Activated CD8-positive, alpha-beta memory T cell treated with anti-CD3 and anti-CD28 coated beads, Interleukin-2, amount 10 ng/mL, durations not matched to agents 7 days and 5 days (primary cell): Measurements from ENCODE around the gene MUC5AC. TPM values are rescaled to one million over a fixed set of nuclear protein-coding genes. Genes with fewer than 3 reads are reported as not detected.

Experiments used
- ATAC-seq: fragments of 150-1000 bp; cut with Tn5 transposase; one replicate; pipeline ENCODE4 v1.10.0; 2021; ENCODE audit warnings: moderate library complexity
- CTCF ChIA-PET: fragments of 350-600 bp; sonication (Branson Sonifier 250); formaldehyde crosslinking; loops from one replicate; lab custom pipeline; 2021; ENCODE audit warnings: antibody characterized with exemption; lab: Charles Lee
- DNase-seq: peaks from one replicate; pipeline ENCODE4 v3.0.0-alpha.2; 2020
- H3K27ac Mint-ChIP-seq: one replicate; pipeline ENCODE4 v1.8.0; 2021; ENCODE audit warnings: mild to moderate bottlenecking, mixed read lengths
- H3K27me3 Mint-ChIP-seq: one replicate; pipeline ENCODE4 v1.8.0; 2021; ENCODE audit warnings: mixed read lengths
- H3K36me3 Mint-ChIP-seq: one replicate; pipeline ENCODE4 v1.8.0; 2021; ENCODE audit warnings: mild to moderate bottlenecking, mixed read lengths
- H3K4me1 Mint-ChIP-seq: one replicate; pipeline ENCODE4 v1.8.0; 2021; ENCODE audit warnings: mixed read lengths
- H3K4me3 Mint-ChIP-seq: one replicate; pipeline ENCODE4 v1.8.0; 2021; ENCODE audit warnings: mild to moderate bottlenecking, moderate library complexity, mixed read lengths
- H3K9me3 Mint-ChIP-seq: one replicate; pipeline ENCODE4 v1.8.0; 2022; ENCODE audit warnings: low read depth, mixed read lengths
- total RNA-seq, 2 experiments: library from RNA; stranded (reverse); gene quantifications; one replicate each; pipeline ENCODE4 v1.2.3, GENCODE V29; 2021

MUC5AC gene
- total RNA-seq, 2 experiments from 2014 or later, result not detected

- Mint-ChIP-seq H3K4me3 (no peak overlapping the region), H3K9me3 (no peaks in the 10 kb centered on the region), H3K27ac (no peak overlapping the region), H3K36me3 (no peaks in the 10 kb centered on the region), H3K4me1 (no peaks in the 10 kb centered on the region), H3K27me3 (no peaks in the 10 kb centered on the region)
- CTCF ChIA-PET, result no interaction called here
- no peak for ATAC-seq
- DNase-seq, result no peak
Observed at GRCh38 chr11:1199751-1200610, 42.2 kb downstream of the MUC5AC start.

- CTCF ChIA-PET, result no interaction called here
- Mint-ChIP-seq H3K27ac (no peak overlapping the region), H3K27me3 (no peaks in the 10 kb centered on the region)
Observed at GRCh38 chr11:1200611-1201191, 42.9 kb downstream of the MUC5AC start.

GRCh38 chr11:1201395-1202153, 43.8 kb downstream of the MUC5AC start:
- Mint-ChIP-seq H3K27ac (no peak overlapping the region), H3K4me3 (no peak overlapping the region), H3K9me3 (no peaks in the 10 kb centered on the region), H3K36me3 (no peaks in the 10 kb centered on the region), H3K4me1 (no peaks in the 10 kb centered on the region), H3K27me3 (no peaks in the 10 kb centered on the region)
- CTCF ChIA-PET, result interaction anchor here (3.6 kb wide), 1 partner anchor 373 kb away, joined by 24 read pairs; no protein-coding TSS in a partner anchor
- ATAC-seq (no peak), DNase-seq (no peak)

More at GRCh38 chr11:1200611-1201191, 42.9 kb downstream of the MUC5AC start:
- Mint-ChIP-seq H3K4me1 (no peaks in the 10 kb centered on the region), H3K36me3 (no peaks in the 10 kb centered on the region), H3K4me3 (no peak overlapping the region), H3K9me3 (no peaks in the 10 kb centered on the region)
- no peak for DNase-seq
- ATAC-seq, result no peak

GRCh38 chr11:1202154-1202775, 44.5 kb downstream of the MUC5AC start:
- Mint-ChIP-seq H3K27ac (no peak overlapping the region), H3K4me3 (no peak overlapping the region), H3K36me3 (no peaks in the 10 kb centered on the region), H3K4me1 (no peaks in the 10 kb centered on the region), H3K27me3 (no peaks in the 10 kb centered on the region), H3K9me3 (no peaks in the 10 kb centered on the region)
- CTCF ChIA-PET, result interaction anchor here (1.0 to 3.6 kb wide), 2 partner anchors 313 to 372 kb away, joined by 5 to 24 read pairs; no protein-coding TSS in a partner anchor
- DNase-seq (no peak), ATAC-seq (peak; percentile 43)

- no peaks in the 10 kb centered on the region for H3K27me3 Mint-ChIP-seq
- no peaks in the 10 kb centered on the region for H3K36me3 Mint-ChIP-seq
- CTCF ChIA-PET, result interaction anchor here (1.0 to 3.6 kb wide), 2 partner anchors 312 to 371 kb away, joined by 5 to 24 read pairs; no protein-coding TSS in a partner anchor
- no peaks in the 10 kb centered on the region for H3K4me1 Mint-ChIP-seq
- H3K27ac Mint-ChIP-seq, result no peak overlapping the region
- H3K9me3 Mint-ChIP-seq, result no peaks in the 10 kb centered on the region
- no peak overlapping the region for H3K4me3 Mint-ChIP-seq
- DNase-seq, result peak; percentile 58
- peak; percentile 80 for ATAC-seq
Observed at GRCh38 chr11:1202776-1203504, 45.2 kb downstream of the MUC5AC start.

GRCh38 chr11:1203505-1204271, 45.9 kb downstream of the MUC5AC start:
- CTCF ChIA-PET, result interaction anchor here (1.0 to 3.6 kb wide), 2 partner anchors 311 to 371 kb away, joined by 5 to 24 read pairs; no protein-coding TSS in a partner anchor
- H3K27ac Mint-ChIP-seq, result no peak overlapping the region
- H3K4me3 Mint-ChIP-seq, result no peak overlapping the region
- no peaks in the 10 kb centered on the region for H3K9me3 Mint-ChIP-seq
- ATAC-seq (no peak), DNase-seq (no peak)
- no peaks in the 10 kb centered on the region for H3K4me1 Mint-ChIP-seq
- no peaks in the 10 kb centered on the region for H3K36me3 Mint-ChIP-seq
- no peaks in the 10 kb centered on the region for H3K27me3 Mint-ChIP-seq

GRCh38 chr11:1204381-1205101, 46.8 kb downstream of the MUC5AC start:
- no peak overlapping the region for H3K4me3 Mint-ChIP-seq
- H3K27ac Mint-ChIP-seq, result no peak overlapping the region
- DNase-seq, result no peak
- H3K36me3 Mint-ChIP-seq, result no peaks in the 10 kb centered on the region
- no peaks in the 10 kb centered on the region for H3K9me3 Mint-ChIP-seq
- ATAC-seq, result no peak
- no peaks in the 10 kb centered on the region for H3K4me1 Mint-ChIP-seq
- H3K27me3 Mint-ChIP-seq, result no peaks in the 10 kb centered on the region
- CTCF ChIA-PET, result interaction anchor here (1.0 to 3.6 kb wide), 2 partner anchors 20 to 370 kb away, joined by 3 to 24 read pairs; no protein-coding TSS in a partner anchor

- DNase-seq (no peak), ATAC-seq (no peak)
- Mint-ChIP-seq H3K27me3 (no peaks in the 10 kb centered on the region), H3K36me3 (no peaks in the 10 kb centered on the region), H3K4me3 (no peak overlapping the region), H3K9me3 (no peaks in the 10 kb centered on the region), H3K27ac (no peak overlapping the region), H3K4me1 (no peaks in the 10 kb centered on the region)
- CTCF ChIA-PET, result interaction anchor here (1.0 to 3.6 kb wide), 2 partner anchors 19 to 369 kb away, joined by 3 to 24 read pairs; no protein-coding TSS in a partner anchor
Observed at GRCh38 chr11:1205121-1205986, 47.6 kb downstream of the MUC5AC start.

GRCh38 chr11:1205987-1206331, 48.2 kb downstream of the MUC5AC start:
- Mint-ChIP-seq H3K36me3 (no peaks in the 10 kb centered on the region), H3K4me1 (no peaks in the 10 kb centered on the region), H3K27me3 (peaks cover 1% of the 10 kb centered on the region), H3K4me3 (no peak overlapping the region), H3K9me3 (no peaks in the 10 kb centered on the region), H3K27ac (no peak overlapping the region)
- ATAC-seq, result no peak
- CTCF ChIA-PET, result no interaction called here
- no peak for DNase-seq

GRCh38 chr11:1206391-1207271, 48.9 kb downstream of the MUC5AC start:
- Mint-ChIP-seq H3K4me3 (no peak overlapping the region), H3K4me1 (no peaks in the 10 kb centered on the region), H3K36me3 (peaks cover 2% of the 10 kb centered on the region), H3K9me3 (peaks cover 3% of the 10 kb centered on the region), H3K27ac (no peak overlapping the region), H3K27me3 (peaks cover 8% of the 10 kb centered on the region)
- ATAC-seq, result no peak
- CTCF ChIA-PET, result interaction anchor here (1.2 to 1.5 kb wide), 2 partner anchors 308 to 368 kb away, joined by 3 read pairs; no protein-coding TSS in a partner anchor
- DNase-seq, result no peak
